Stimulated activated CD8-positive, alpha-beta memory T cell treated with anti-CD3 and anti-CD28 coated beads, Interleukin-7, amount 100 ng/mL, for 1 hour (primary cell): ENCODE measurements around the gene MOB3A.
A peak's percentile ranks its signal among the peaks of the same experiment; 100 is the strongest.

Experiments
- DNase-seq, 2 donors: peaks; one replicate each; pipeline ENCODE4 v3.0.0-alpha.2; 2020; ENCODE audit warnings: low read depth in 2 of 2

Gene MOB3A

DNA sequence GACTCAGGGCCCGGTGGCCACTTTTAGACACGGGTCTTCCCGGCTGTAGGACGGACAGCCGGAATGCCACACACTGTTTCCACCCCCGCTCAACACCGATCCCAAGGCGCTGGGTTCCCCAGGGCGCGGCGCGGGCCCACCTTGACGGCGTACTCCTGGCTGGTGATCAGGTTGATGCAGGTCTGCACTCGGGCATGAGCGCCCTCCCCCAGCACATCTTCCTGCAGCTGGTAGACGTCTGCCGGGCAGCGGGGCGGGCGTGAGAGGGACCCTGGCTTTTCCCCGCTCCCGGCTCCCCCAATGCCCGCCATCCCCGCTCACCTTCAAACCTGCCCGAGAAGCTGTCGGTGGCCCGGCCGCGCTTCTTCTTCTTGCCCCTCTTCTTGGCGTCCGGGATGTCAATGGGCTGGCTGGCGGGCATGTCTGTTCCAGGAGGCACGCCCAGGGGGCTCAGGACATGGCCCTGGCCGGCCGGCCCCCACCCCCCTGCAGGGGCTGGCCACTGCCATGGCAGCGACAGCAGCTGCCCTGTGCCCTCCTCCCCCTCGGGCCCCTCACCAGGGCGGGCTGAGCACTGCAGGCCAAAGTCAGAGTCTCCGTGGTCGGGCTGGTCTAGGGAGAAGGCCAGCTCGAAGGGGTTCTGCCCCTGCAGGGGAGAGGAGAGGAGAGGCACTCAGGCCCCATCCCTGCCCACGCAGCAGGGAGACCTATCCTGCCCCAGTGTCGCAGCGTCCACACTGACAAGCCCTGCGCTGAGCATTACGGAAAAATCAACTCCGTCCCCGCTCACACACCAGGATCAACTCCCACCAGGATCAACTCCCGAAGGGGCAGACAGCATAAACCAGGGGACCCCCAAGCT lies 49.8 kb downstream of the MOB3A start:
- DNase-seq, result no peak

DNA sequence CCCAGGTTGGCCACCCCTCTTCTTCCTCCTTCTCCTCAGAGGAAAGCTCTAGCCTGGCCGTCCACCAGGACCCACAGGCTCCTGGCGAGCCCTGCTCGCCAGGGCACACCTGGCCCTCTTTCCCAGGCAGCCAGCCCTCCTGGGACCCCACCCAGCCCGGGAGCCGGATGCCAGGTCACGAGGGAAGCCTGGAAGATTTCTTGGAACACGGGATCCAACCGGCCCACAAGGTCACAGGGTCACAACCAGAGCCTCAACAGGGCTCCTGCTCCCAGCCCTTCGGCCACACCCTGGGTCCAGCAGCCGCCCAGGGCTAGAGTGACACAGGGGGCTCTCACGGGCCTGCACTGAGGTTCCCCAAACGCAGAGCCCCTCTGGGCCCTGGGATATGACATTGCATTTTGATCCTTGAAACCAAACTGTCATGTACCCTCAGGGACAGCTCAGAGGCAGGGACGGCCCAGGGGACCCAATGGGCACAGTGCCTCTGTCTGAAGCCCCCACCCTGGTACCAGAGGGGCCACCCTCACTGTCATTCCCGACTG lies 50.6 kb downstream of the MOB3A start:
- DNase-seq, result no peak

- DNase-seq, result no peak
Observed at GRCh38 chr19:2044709-2045500, 51.2 kb downstream of the MOB3A start.

DNA sequence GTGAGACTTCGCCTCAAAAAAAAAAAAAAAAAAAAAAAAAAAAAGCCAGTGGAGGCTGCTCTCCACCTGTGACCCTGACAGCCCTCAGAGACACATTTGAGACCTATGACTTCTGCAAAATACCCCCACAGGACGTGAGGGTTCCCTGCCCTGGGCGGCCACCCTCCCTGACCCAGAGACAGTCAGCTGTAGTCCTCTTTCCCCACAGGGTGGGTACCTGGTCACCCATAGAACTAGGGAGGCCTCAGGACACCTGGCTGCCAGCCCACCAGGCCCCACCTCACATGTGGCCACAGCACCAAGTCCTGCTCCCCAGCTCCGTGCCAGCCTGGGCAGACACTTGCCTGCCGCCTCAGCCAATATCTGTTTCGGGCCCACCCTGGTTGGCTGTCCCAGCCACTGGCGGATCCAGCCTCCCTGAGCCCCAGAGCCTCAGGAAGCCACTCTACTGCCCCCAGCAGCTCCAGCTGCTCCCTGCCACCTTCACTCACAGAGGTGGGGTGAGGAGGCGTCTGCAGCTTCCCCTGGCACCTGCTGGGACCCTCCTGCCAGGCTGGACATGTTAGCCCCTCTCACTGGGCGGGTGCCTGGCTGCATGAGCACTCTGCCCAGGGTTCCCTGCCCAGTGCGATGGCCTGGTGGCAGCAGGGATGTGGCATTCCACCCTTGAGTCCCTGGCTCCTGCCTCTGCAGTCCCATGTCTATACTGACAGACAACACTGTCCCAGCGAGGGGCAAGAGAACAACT lies 52.0 kb downstream of the MOB3A start:
- DNase-seq, result no peak

DNA sequence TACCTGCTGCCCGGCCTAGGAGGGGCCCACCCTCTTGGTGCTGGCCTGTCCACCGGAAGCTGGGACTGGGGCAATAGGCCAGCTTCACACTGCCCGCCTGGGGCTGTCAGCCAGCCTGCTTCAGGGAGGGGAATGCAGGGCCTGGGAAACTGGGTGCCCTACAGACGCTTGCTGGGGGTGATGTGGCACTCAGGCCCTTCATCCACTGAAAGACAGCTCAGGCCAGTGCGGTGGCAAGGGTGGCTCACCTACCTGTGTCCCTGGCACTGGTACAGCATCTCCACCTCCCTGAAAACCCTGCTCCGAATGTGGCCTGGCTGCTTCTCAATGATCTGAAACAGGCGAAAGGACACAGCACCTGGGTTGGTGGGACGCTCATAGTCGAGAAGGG lies 52.9 kb downstream of the MOB3A start:
- DNase-seq, result no peak

GRCh38 chr19:2042485-2043250 lies 53.5 kb downstream of the MOB3A start:
- no peak for DNase-seq

- peak; percentile 99 for DNase-seq
Observed at GRCh38 chr19:2041683-2042484, 54.2 kb downstream of the MOB3A start.

DNA sequence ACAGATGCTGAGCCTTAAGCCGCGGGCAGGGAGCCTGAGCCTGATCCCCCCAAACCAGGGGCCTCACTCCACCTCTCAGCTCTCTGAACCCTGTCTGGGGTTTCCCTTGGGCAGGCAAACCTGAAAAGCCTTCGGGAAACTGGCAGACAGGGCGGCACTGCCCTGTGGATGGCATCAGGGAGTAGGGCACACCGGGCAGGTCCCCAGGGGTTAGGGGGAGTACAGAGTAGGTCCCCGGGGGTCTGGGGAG lies 54.8 kb downstream of the MOB3A start:
- DNase-seq, result no peak

GRCh38 chr19:2040647-2041432 lies 55.3 kb downstream of the MOB3A start:
- DNase-seq, result no peak

DNA sequence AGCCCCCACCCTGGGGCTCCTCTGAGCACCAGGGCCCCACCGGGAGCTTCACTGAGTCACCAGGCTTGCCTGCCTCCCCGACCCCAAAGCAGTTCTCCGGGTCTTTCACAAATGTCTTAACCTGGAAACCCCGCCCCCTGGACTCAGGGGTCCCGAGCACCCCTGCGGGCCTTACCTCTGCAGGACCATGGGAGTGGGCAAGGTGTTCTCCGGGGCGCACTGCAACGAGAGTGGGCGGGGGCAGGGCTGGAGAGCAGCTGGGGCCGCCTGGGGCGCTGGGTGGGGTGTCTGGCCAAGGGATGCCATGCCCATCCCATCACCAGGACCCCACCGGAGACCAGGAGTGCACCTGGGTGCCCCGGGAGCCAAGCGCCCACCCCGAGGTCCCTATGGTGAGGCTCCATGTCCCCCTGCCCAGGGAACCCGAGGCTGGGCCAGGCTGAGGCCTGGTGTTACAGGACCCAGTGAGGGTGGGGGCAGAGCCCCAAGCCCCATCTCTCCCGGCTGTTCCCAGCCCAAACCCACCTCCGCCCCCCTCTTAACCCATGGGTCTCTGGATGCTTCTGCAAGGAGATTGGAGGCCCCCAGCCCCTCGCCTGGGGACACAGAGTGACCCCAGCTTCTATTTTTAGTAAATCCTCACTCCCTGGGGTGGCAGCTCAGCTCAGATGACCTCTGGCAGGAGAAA lies 56.0 kb downstream of the MOB3A start:
- no peak for DNase-seq

DNA sequence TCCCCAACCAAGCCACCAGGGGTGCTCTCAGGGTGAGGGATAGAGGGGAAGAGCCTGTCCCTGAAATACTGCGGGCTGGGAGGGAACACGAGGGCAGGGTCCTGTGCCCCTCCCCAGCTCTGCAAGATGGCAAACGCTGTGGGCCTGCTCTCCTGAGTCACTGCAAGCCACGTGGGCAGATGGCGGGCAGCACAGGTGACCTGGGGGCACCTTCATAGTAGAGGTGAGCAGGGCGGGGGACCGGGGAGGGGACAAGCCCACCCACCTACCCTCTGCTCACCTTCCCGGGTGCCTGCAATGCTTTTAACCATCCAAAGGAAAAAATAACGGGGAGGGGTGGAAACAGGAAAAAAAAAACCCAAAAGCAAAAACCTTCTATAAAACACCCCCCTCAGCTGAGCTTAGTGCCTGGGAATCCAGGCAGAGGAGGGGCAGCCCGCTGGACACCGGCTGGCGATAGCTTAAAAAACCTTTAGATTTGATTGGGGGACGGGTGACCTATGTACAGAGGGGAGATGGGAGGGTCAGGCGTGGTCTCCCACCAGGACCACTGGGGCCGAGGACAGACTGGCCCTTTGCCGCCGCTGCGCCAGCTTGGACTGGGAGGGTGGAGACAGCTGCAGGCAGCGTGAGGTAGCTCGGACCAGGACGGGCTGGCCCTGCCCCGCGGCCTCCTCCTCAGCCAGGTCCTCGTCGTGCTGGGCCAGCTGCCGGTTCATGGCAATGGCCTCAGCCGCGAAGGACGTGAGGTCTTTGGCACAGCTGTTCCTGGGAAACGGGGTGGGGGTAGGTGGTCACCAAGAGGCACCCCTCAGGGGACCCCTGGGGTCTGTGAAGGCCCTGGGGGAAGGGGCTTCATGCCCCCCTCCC lies 56.8 kb downstream of the MOB3A start:
- no peak for DNase-seq

GRCh38 chr19:2038284-2039088 lies 57.6 kb downstream of the MOB3A start:
- no peak for DNase-seq

DNA sequence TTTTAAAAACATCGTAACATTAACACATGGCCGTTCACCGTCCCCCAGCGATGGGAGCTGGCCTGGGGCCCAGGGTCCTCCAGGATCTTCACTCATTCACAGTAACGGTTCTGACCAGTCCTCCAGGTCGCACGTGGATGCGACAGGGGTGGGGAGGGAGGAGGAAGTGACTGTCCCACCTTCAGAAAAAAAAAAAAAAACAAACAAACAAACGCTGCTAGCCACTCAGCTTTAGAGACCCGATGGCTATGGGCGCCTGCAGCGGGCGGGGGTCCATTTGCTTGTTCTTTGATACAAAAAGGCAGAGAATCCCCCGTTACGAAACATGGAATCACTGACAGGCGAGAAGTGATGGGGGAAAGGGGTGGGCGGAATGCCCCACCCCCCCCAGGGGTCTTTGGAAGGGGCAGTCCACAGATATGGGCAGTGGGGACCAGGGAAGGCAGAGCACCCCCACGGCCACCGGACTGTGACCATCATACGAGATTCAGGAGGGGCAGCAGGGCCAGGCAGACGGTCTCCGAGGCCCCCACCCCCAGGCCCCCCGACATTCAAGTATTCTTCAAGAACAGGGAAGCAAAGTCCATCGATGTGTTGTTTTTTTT lies 58.4 kb downstream of the MOB3A start:
- no peak for DNase-seq

DNA sequence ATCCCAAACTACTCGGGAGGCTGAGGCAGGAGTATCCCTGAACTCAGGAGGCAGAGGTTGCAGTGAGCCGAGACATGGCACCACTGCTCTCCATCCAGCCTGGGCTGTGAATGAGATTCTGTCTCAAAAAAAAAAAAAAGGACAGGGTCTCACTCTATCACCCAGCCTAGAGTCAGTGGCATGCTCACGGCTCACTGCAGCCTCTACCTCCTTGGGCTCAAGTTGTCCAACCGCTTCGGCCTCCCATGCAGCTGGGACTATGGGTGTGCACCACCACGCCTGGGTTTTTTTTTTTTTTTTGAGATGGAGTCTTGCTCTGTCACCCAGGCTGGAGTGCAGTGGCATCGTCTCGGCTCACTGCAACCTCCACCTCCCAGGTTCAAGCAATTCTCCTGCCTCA lies 59.7 kb downstream of the MOB3A start:
- no peak for DNase-seq

- no peak for DNase-seq
Observed at GRCh38 chr19:2035590-2035991, 60.5 kb downstream of the MOB3A start.

DNA sequence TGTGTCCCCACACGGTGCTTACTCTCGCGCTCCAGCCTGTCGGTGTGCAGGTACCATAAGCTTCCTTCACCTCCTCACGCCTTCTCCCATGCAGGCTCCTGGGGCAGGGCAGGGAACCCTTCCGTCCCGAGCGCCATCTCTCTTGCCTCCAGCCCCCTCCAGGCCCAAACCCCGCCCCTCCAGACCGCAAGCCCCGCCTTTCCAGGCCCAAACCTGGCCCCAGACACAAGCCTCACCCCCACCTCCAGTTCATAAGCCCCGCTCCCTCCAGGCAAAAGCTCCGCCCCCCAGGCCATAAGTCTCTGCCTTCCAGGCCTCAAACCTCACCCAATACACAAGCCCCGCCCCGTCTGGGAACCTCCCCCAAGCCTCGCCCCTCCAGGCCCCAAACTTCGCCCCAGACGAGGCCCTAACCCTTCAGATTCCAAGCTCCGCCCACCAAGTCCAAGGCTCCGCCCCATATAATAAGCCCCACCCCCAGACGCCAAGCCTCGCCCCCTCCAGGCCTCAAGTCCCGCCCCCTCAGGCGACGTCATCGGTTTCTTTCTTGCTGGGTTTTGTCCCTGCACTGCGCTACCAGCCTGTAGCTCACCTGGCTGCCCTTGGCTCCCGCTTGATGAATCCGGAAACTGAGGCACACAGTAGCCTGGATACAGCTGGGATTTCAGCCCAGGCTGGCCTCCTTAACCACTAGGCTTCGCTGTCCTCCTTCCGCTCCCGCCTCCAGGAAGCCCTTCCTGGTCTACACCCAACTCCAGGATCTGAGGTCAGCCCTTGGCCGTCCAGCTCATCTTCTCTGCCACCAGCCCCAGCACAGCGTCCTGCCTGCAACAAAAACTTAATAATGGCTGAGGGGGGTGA lies 61.2 kb downstream of the MOB3A start:
- no peak for DNase-seq
